ENCODE results near the gene WASF1.

- TF ChIP-seq CTCF (IDR thresholded peaks at IDR 0.05): no peak
- no peak for TF ChIP-seq EP300 (IDR thresholded peaks at IDR 0.05)
- no peak for TF ChIP-seq POLR2A (IDR thresholded peaks at IDR 0.05)
These were observed 36.7 kb upstream of the WASF1 start for GRCh38 chr6:110216140-110216539.
